Measurements from ENCODE around the gene PLAGL1.

GRCh38 chr6:144017166-144018094 is 9.4 kb upstream of the PLAGL1 start:
- no peak for TF ChIP-seq POLR2A (IDR thresholded peaks at IDR 0.05; ENCODE audit: low read depth, low read length)
- no peak for TF ChIP-seq TAF1 (IDR thresholded peaks at IDR 0.05; ENCODE audit: borderline replicate concordance, low read depth, low read length)
